Endothelial cell of umbilical vein (primary cell): ENCODE results near the gene AAGAB. TPM values are rescaled to one million over a fixed set of nuclear protein-coding genes. Genes with fewer than 3 reads are reported as not detected.

Experiments used
- BruUV-seq: library from RNA; stranded (reverse); fragments of 400-500 nt; replicated peaks from 2 replicates; lab custom pipeline; 2021; lab: Mats Ljungman, UMichigan
- CTCF ChIA-PET: fragments of 300-600, 350-600 bp; sonication (Branson Sonifier 250); formaldehyde crosslinking; loops from one replicate; lab custom pipeline; 2021; ENCODE audit warnings: antibody characterized with exemption, inconsistent platforms; lab: Charles Lee
- POLR2A ChIA-PET: fragments of 300-600, 350-600 bp; sonication (Branson Sonifier 250); formaldehyde crosslinking; loops from one replicate; lab custom pipeline; 2021; ENCODE audit warnings: antibody characterized with exemption, inconsistent platforms; lab: Charles Lee
- DNase-seq: peaks from one replicate; pipeline ENCODE4 v3.0.0-alpha.2; 2011; ENCODE audit warnings: low read depth, low spot score
- FAIRE-seq: peaks from 2 replicates; lab custom pipeline; 2011; peaks lifted over from hg19 to GRCh38; lab: Jason Lieb, UNC
- H2AFZ ChIP-seq: 2 replicates; pipeline ENCODE4 v1.6.0; 2012; ENCODE audit warnings: low read depth, low read length, control low read depth, inconsistent platforms
- H3K27ac ChIP-seq: 2 replicates; pipeline ENCODE4 v1.5.1; 2011; ENCODE audit warnings: low read depth, mild to moderate bottlenecking, control low read depth, low read length, moderate library complexity; ENCODE audit not compliant: insufficient read depth
- H3K27me3 ChIP-seq, 2 experiments: 2 replicates each; pipeline versions ENCODE4 v1.6.0 to v1.6.1; 2011; ENCODE audit warnings: low read length in 2 of 2, mixed read lengths in 1 of 2; ENCODE audit not compliant: control insufficient read depth in 2 of 2, insufficient read depth in 2 of 2
- H3K36me3 ChIP-seq, 2 experiments: 2 replicates in 1 of 2; 3 replicates in 1 of 2; pipeline ENCODE4 v1.5.1; 2011; ENCODE audit warnings: low read length in 2 of 2, mild to moderate bottlenecking in 1 of 2, moderate library complexity in 1 of 2; ENCODE audit not compliant: control insufficient read depth in 2 of 2, insufficient read depth in 2 of 2; ENCODE audit errors: extremely low read depth in 1 of 2
- H3K4me1 ChIP-seq: 3 replicates; pipeline ENCODE4 v1.5.1; 2011; ENCODE audit warnings: mild to moderate bottlenecking, low read length; ENCODE audit not compliant: control insufficient read depth, insufficient read depth; ENCODE audit errors: extremely low read depth
- H3K4me2 ChIP-seq: 2 replicates; pipeline ENCODE4 v1.6.1; 2011; ENCODE audit warnings: low read length, control low read depth, mixed read lengths; ENCODE audit not compliant: insufficient read depth
- H3K4me3 ChIP-seq, 3 experiments: fragments of 200-600 bp in 1 of 3; sonication (generic), shearing (Covaris generic) in 1 of 3; replicated peaks in 1 of 3; 2 replicates each; pipeline ENCODE4 v1.5.1; 2011 to 2016; ENCODE audit warnings: control low read depth in 3 of 3, low read length in 3 of 3, mild to moderate bottlenecking in 2 of 3, inconsistent platforms in 1 of 3, low read depth in 1 of 3, moderate library complexity in 1 of 3; ENCODE audit not compliant: insufficient read depth in 1 of 3
- H3K79me2 ChIP-seq: 2 replicates; pipeline ENCODE4 v1.6.0; 2012; ENCODE audit warnings: low read length, inconsistent platforms; ENCODE audit not compliant: control insufficient read depth, insufficient read depth
- H3K9ac ChIP-seq: replicated peaks from 2 replicates; pipeline ENCODE3; 2011; ENCODE audit warnings: low read length, control low read depth; ENCODE audit not compliant: insufficient read depth; ENCODE audit errors: extremely low read depth
- H3K9me1 ChIP-seq: replicated peaks from 3 replicates; pipeline ENCODE4 v1.6.0; 2011; ENCODE audit warnings: mild to moderate bottlenecking, low read length; ENCODE audit not compliant: control insufficient read depth, insufficient read depth; ENCODE audit errors: extremely low read depth
- H3K9me3 ChIP-seq: replicated peaks from 2 replicates; pipeline ENCODE4 v1.5.1; 2012; ENCODE audit warnings: low read length, inconsistent platforms; ENCODE audit not compliant: control insufficient read depth, insufficient read depth
- H4K20me1 ChIP-seq: replicated peaks from 2 replicates; pipeline ENCODE3; 2011; ENCODE audit warnings: mild to moderate bottlenecking, low read length; ENCODE audit not compliant: control insufficient read depth, insufficient read depth; ENCODE audit errors: extremely low read depth
- EZH2 ChIP-seq: IDR thresholded peaks from 2 replicates; pipeline ENCODE4 v1.6.1; 2012; ENCODE audit warnings: borderline replicate concordance, low read depth, mild to moderate bottlenecking, moderate library complexity, low read length, inconsistent platforms; ENCODE audit not compliant: severe bottlenecking
- GATA2 ChIP-seq: IDR thresholded peaks from 2 replicates; pipeline ENCODE4 v1.7.0; 2011; ENCODE audit warnings: low read depth, mild to moderate bottlenecking, moderate library complexity, mixed read lengths, low read length; ENCODE audit not compliant: insufficient read length, insufficient read depth
- JUN ChIP-seq: IDR thresholded peaks from 2 replicates; pipeline ENCODE4 v1.6.1; 2011; ENCODE audit warnings: borderline replicate concordance, low read depth; ENCODE audit not compliant: insufficient read length, insufficient read depth
- POLR2A ChIP-seq: IDR thresholded peaks from 2 replicates; pipeline ENCODE4 v1.6.1; 2012; ENCODE audit warnings: low read depth, mild to moderate bottlenecking, control low read depth, low read length
- POLR2AphosphoS5 ChIP-seq: IDR thresholded peaks from 2 replicates; pipeline ENCODE4 v1.6.1; 2012; ENCODE audit warnings: low read depth, mild to moderate bottlenecking, control low read depth, low read length, moderate library complexity; ENCODE audit not compliant: insufficient read depth
- dilution Hi-C: fragments of 300-500 bp; cut with MboI; formaldehyde crosslinking; loops from one replicate; pipeline ENCODE4 v1.15.0; 2019; ENCODE audit warnings: low sequenced_read_pairs; ENCODE audit not compliant: extremely low pct_ligation_motif_present
- intact Hi-C: fragments of 100-400 bp; cut with micrococcal nuclease; formaldehyde crosslinking; loops from one replicate; pipeline ENCODE4 v1.10.0; 2022
- polyA plus RNA-seq, 4 experiments: library from polyadenylated mRNA; depleted of rRNA in 3 of 4; stranded (reverse) in 3 of 4; unstranded in 1 of 4; fragments of >200 nt; gene quantifications; 2 replicates each; pipeline versions ENCODE4 v1.2.1 to v1.2.3, GENCODE V29; 2011 to 2012; ENCODE audit warnings: missing spikeins in 1 of 4
- total RNA-seq: library from RNA; stranded (reverse); gene quantifications from 2 replicates; pipeline ENCODE4 v1.2.3, GENCODE V29; 2021
- TF ChIP-seq, protein P1 (sequence below), 2 donors: IDR thresholded peaks; 1 replicate in 1 of 2; 2 replicates in 1 of 2; pipeline ENCODE4 v1.5.1; 2011; ENCODE audit warnings: low read length in 2 of 2, mild to moderate bottlenecking in 2 of 2, moderate library complexity in 2 of 2, control low read depth in 1 of 2, inconsistent platforms in 1 of 2, low read depth in 1 of 2; ENCODE audit not compliant: insufficient read depth in 1 of 2; ENCODE audit errors: extremely low read depth in 1 of 2

Gene AAGAB
- total and polyA plus RNA-seq, 2 donors (not counting 3 experiments of a cell fraction or from before 2014, with no cell fraction given): 21.2 to 42.6 TPM

- no TSS peak for BruUV-seq
- Histone ChIP-seq H3K4me3 (no peak overlapping the region), H4K20me1 (no peaks in the 10 kb centered on the region), H3K36me3 (peaks cover 20 to 27% of the 10 kb centered on the region in 2 experiments), H2AFZ (no peak overlapping the region), H3K9me1 (no peaks in the 10 kb centered on the region), H3K27me3 (no peaks in the 10 kb centered on the region), H3K4me1 (peaks cover 15% of the 10 kb centered on the region), H3K79me2 (no peaks in the 10 kb centered on the region), H3K4me2 (no peak overlapping the region), H3K9ac (no peak overlapping the region), H3K27ac (no peak overlapping the region), H3K9me3 (no peaks in the 10 kb centered on the region)
- POLR2A ChIA-PET: no interaction called here
- intact Hi-C loops (loop anchor here (5.0 kb wide), 1 partner anchor 247 kb away; no protein-coding TSS in a partner anchor), dilution Hi-C loops (no loop called here)
- CTCF ChIA-PET: no interaction called here
- no peak for DNase-seq
- TF ChIP-seq GATA2: no peak
- no peak for TF ChIP-seq EZH2
- no peak for TF ChIP-seq POLR2A
- TF ChIP-seq, protein P1, sequence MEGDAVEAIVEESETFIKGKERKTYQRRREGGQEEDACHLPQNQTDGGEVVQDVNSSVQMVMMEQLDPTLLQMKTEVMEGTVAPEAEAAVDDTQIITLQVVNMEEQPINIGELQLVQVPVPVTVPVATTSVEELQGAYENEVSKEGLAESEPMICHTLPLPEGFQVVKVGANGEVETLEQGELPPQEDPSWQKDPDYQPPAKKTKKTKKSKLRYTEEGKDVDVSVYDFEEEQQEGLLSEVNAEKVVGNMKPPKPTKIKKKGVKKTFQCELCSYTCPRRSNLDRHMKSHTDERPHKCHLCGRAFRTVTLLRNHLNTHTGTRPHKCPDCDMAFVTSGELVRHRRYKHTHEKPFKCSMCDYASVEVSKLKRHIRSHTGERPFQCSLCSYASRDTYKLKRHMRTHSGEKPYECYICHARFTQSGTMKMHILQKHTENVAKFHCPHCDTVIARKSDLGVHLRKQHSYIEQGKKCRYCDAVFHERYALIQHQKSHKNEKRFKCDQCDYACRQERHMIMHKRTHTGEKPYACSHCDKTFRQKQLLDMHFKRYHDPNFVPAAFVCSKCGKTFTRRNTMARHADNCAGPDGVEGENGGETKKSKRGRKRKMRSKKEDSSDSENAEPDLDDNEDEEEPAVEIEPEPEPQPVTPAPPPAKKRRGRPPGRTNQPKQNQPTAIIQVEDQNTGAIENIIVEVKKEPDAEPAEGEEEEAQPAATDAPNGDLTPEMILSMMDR (IDR thresholded peaks at IDR 0.05; ENCODE audit: extremely low read depth in 1 of 2, insufficient read depth in 1 of 2, low read depth in 1 of 2, low read length in 2 of 2): no peak
- TF ChIP-seq JUN: no peak
- no peak for TF ChIP-seq POLR2AphosphoS5
- FAIRE-seq: no peak
Measured at GRCh38 chr15:67194171-67195114, 60.0 kb downstream of the AAGAB start.
